ENCODE data around the gene GHITM.

Gene GHITM

DNA sequence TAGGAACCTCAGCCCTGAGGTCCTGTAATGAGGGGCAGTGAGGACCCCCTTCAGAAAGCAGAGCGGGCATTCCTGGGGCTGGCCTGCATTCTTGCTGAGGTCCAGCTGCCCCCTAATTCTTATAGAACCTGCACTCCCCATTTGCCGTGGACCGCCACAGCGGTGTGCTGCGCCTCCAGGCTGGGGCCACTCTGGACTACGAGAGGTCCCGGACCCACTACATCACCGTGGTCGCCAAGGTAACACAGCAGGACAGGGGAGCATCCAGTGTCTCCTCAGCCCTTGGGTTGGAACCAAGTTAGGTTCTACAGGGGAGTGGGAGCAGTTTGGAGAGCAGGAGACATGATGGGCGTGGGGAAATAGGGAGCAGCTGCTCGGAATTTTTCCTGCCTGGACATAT is 62.4 kb downstream of the GHITM start:
- DNase-seq = no peak

DNA sequence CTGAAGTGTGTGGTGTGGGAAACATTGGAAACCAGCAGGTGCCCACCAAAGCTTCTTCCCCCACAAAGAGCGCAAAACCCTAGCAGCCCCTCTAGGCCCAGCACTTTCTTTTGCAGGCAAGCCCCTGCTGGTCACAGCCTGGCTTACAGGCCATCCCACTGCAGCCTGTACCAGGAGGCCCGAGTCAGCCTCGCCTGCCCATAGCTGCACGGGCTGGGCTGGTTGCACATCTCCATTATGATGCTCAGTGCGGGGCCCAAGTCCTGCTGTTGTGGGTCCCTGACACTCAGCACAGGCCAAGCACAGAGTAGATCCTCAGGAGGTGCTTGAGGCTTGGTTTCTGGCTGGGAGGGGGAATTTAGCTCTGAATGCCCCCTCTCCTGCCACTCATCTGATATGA is 63.0 kb downstream of the GHITM start:
- DNase-seq = no peak
